Stomach (tissue), 9 donors: ENCODE data around the gene TBRG4. TPM values are rescaled to one million over a fixed set of nuclear protein-coding genes. Genes with fewer than 3 reads are reported as not detected.

Experiments
- DNase-seq, 2 donors: peaks; one replicate each; pipeline versions ENCODE4 v3.0.0 to v3.0.0-alpha.2; 2013 to 2019
- H3K27ac ChIP-seq, 5 donors: fragments of 200-600 bp in 4 of 5; sonication (generic) in 4 of 5; one replicate each; pipeline ENCODE4 v1.5.1; 2013 to 2019; ENCODE audit warnings: mild to moderate bottlenecking in 1 of 5, moderate library complexity in 1 of 5
- H3K27me3 ChIP-seq, 3 donors: fragments of 200-600 bp; sonication (generic); one replicate each; pipeline ENCODE4 v1.5.1; 2017 to 2019; ENCODE audit warnings: mixed run types in 1 of 3
- H3K36me3 ChIP-seq, 4 donors: fragments of 200-600 bp; sonication (generic); 1 replicate in 3 of 4; 2 replicates in 1 of 4; pipeline ENCODE4 v1.5.1; 2016 to 2019
- H3K4me1 ChIP-seq, 4 donors: fragments of 200-600 bp; sonication (generic); one replicate each; pipeline ENCODE4 v1.5.1; 2016 to 2019
- H3K4me3 ChIP-seq, 4 donors: fragments of 200-600 bp; sonication (generic) in 3 of 4; one replicate each; pipeline ENCODE4 v1.5.1; 2016 to 2019; ENCODE audit warnings: mild to moderate bottlenecking in 1 of 4
- H3K9me3 ChIP-seq, 4 donors: fragments of 200-600 bp; sonication (generic); one replicate each; pipeline ENCODE4 v1.5.1; 2016 to 2019
- CTCF ChIP-seq, 7 experiments: fragments of 450-650 bp in 4 of 7; fragments of 200-600 bp in 3 of 7; sonication (generic) in 3 of 7; IDR thresholded peaks; one replicate each; pipeline ENCODE4 v1.5.1; 2016 to 2019; ENCODE audit warnings: antibody characterized with exemption in 7 of 7, control low read depth in 2 of 7, mild to moderate bottlenecking in 1 of 7
- EP300 ChIP-seq: sonication (generic); formaldehyde crosslinking; IDR thresholded peaks from one replicate; pipeline ENCODE4 v1.6.1; 2017; ENCODE audit warnings: antibody characterized with exemption
- POLR2A ChIP-seq, 4 donors: fragments of 450-650 bp; IDR thresholded peaks; one replicate each; pipeline ENCODE4 v1.6.1; 2016; ENCODE audit warnings: antibody characterized with exemption in 4 of 4, control low read depth in 2 of 4, mild to moderate bottlenecking in 1 of 4, moderate library complexity in 1 of 4
- POLR2AphosphoS5 ChIP-seq, 3 donors: sonication (generic); formaldehyde crosslinking; IDR thresholded peaks; one replicate each; pipeline ENCODE4 v1.6.1; 2016; ENCODE audit warnings: antibody characterized with exemption in 3 of 3
- WGBS, 5 donors: extraction: QIAGEN DNeasy Blood & Tissue Kit in 3 of 5; methylation state at CpG; one replicate each; pipeline versions ENCODE4 v1.1.5 to v1.1.7; 2013 to 2018; 5-methylcytosine and 5-hydroxymethylcytosine counted together
- intact Hi-C: fragments of 100-400 bp; cut with DNase I; formaldehyde crosslinking; loops from one replicate; pipeline ENCODE4 v1.15.1; 2023; ENCODE audit warnings: low total_unique reads
- polyA plus RNA-seq, 3 donors: library from polyadenylated mRNA; stranded (reverse); fragments of 200-250 nt; gene quantifications; one replicate each; pipeline ENCODE4 v1.2.3, GENCODE V29; 2013
- total RNA-seq, 5 donors: library from RNA; depleted of rRNA; stranded (reverse); fragments of >200 nt; gene quantifications; one replicate each; pipeline versions ENCODE4 v1.1.0 to v1.2.3, GENCODE V29; 2014 to 2016
- donor health status: healthy with polysubstance abuse.
- donor health status: Bipolar disorder and iron deficiency.
- donor health status: healthy.

Gene TBRG4
- total and polyA plus RNA-seq, 8 donors = 31.2 to 219 (median 47.9) TPM

- Histone ChIP-seq H3K27me3 (no peaks in the 10 kb centered on the region), H3K4me1 (no peaks in the 10 kb centered on the region), H3K36me3 (peaks cover 42 to 60% (median 56%) of the 10 kb centered on the region in 4 donors), H3K9me3 (no peaks in the 10 kb centered on the region), H3K4me3 (no peak overlapping the region), H3K27ac (no peak overlapping the region)
- intact Hi-C loops = no loop called here
- TF ChIP-seq POLR2AphosphoS5 (IDR thresholded peaks at IDR 0.05) (no peak), CTCF (IDR thresholded peaks at IDR 0.05) (no peak), EP300 (no peak), POLR2A (IDR thresholded peaks at IDR 0.05) (no peak)
- DNase-seq = no peak
- WGBS, 5 donors = 86 to 96% (median 89%) methylated on average over 9 of the region's 9 CpGs
Observed at GRCh38 chr7:45077579-45077978, 33.9 kb downstream of the TBRG4 start.

- Histone ChIP-seq H3K36me3 (peaks cover 47 to 66% (median 63%) of the 10 kb centered on the region in 4 donors), H3K27ac (no peak overlapping the region), H3K27me3 (no peaks in the 10 kb centered on the region), H3K4me3 (no peak overlapping the region), H3K9me3 (no peaks in the 10 kb centered on the region), H3K4me1 (no peaks in the 10 kb centered on the region)
- intact Hi-C loops = no loop called here
- TF ChIP-seq POLR2AphosphoS5 (IDR thresholded peaks at IDR 0.05) = no peak
- no peak for DNase-seq
- 79 to 96% (median 93%) methylated on average over 4 to 5 of the region's 5 CpGs for WGBS, 5 donors
Observed at GRCh38 chr7:45076946-45077345, 34.6 kb downstream of the TBRG4 start.

GRCh38 chr7:45075871-45076796 lies 35.4 kb downstream of the TBRG4 start:
- no peaks in the 10 kb centered on the region for H3K4me1 ChIP-seq
- no peaks in the 10 kb centered on the region for H3K9me3 ChIP-seq
- no peaks in the 10 kb centered on the region for H3K27me3 ChIP-seq
- WGBS, 5 donors = 91 to 95% (median 94%) methylated on average over 4 to 35 of the region's 35 CpGs
- DNase-seq = no peak
- H3K27ac ChIP-seq = no peak overlapping the region
- peaks cover 52 to 75% (median 71%) of the 10 kb centered on the region in 4 donors for H3K36me3 ChIP-seq
- H3K4me3 ChIP-seq = no peak overlapping the region
- TF ChIP-seq POLR2A (IDR thresholded peaks at IDR 0.05) (no peak), POLR2AphosphoS5 (IDR thresholded peaks at IDR 0.05) (no peak), EP300 (no peak), CTCF (IDR thresholded peaks at IDR 0.05) (no peak)
- intact Hi-C loops = no loop called here

- H3K36me3 ChIP-seq = peaks cover 52 to 83% (median 79%) of the 10 kb centered on the region in 4 donors
- TF ChIP-seq POLR2A (IDR thresholded peaks at IDR 0.05) = no peak
- TF ChIP-seq CTCF (IDR thresholded peaks at IDR 0.05) = no peak
- no peak for TF ChIP-seq EP300
- TF ChIP-seq POLR2AphosphoS5 (IDR thresholded peaks at IDR 0.05) = no peak
- H3K27ac ChIP-seq = no peak overlapping the region
- no peaks in the 10 kb centered on the region for H3K27me3 ChIP-seq
- H3K4me3 ChIP-seq = no peak overlapping the region
- WGBS, 5 donors = 87 to 100% (median 90%) methylated on average over 1 of the region's 1 CpG
- H3K9me3 ChIP-seq = no peaks in the 10 kb centered on the region
- intact Hi-C loops = no loop called here
- DNase-seq = no peak
- no peaks in the 10 kb centered on the region for H3K4me1 ChIP-seq
Observed at GRCh38 chr7:45075355-45075644, 36.2 kb downstream of the TBRG4 start.
